Right renal pelvis (tissue), 4 donors: Measurements from ENCODE around the gene ZBTB1. TPM values are rescaled to one million over a fixed set of nuclear protein-coding genes. Genes with fewer than 3 reads are reported as not detected.
"Not testable (repeated sequence)": the region's sequence is repeated elsewhere in the genome, so short reads cannot be mapped to it uniquely, and the experiment has no call there.

Source experiments
- DNase-seq, 4 donors: peaks; one replicate each; pipeline ENCODE4 v3.0.0-alpha.2; 2013; ENCODE audit warnings: low read depth in 4 of 4, low spot score in 3 of 4, missing footprints in 1 of 4
- polyA plus RNA-seq, 4 donors: library from polyadenylated mRNA; unstranded; fragments of 120-200 nt; gene quantifications; one replicate each; pipeline ENCODE4 v1.2.1, GENCODE V29; 2013; ENCODE audit not compliant: insufficient read length in 4 of 4

The ZBTB1 gene
- polyA plus RNA-seq, 4 donors = 52.0 to 73.9 (median 65.8) TPM

DNA sequence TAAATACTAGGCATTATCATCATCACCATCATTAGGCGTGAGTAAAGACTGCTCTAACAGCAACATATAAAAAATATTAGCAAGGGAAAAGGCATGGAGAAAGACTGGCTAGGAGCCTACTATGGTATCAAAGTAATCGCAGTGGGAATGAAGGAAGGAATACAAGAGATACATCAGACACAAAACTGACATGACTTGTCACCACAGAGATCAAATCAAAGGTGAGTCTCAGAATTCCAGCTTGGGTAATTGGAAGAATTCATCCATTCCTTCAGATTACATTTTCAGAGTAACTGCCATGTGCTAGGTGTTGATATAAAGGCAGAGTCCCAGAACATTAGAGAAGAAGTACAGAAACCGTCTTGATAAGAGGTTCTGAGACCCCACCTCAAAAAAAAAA lies 11.1 kb upstream of the ZBTB1 start:
- no peak for DNase-seq

DNA sequence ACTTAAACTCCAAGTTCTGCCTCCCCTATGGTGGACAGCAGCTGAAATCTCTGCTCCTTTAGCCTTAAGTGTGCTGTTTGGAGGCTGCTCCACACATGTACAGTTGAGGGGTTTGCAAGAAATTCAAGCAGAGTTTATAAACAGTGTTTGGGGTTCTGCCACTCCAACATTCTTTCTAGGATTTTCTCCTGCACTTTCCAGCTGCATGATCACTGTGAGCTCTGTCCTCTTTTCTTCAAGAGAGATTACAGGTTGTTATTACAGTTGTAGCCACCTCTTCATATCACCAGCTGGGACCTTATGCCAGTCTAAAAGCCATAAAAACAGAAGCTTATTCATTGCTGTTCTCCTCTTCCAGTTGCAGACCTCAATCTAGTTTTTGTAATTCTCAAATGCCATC lies 9.3 kb upstream of the ZBTB1 start:
- no peak for DNase-seq

DNA sequence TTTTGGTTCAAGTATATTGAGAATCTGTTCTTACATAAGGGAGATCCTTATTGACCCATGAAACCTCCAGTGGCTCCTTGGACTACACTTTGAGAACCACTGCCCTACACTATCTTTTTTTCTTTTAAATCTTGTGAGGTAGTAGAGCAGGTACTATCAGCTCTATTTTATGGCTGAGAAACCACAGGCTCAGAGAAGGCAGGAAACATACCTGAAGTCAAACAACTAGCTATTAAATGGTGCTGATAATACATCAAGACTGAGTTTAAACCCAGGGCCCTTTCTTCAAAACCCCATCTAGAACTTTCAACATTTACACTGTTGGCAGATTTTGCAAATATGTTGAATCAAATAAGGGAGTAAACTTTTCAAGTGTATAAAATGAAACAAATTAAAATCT lies 7.8 kb upstream of the ZBTB1 start:
- DNase-seq = no peak

DNA sequence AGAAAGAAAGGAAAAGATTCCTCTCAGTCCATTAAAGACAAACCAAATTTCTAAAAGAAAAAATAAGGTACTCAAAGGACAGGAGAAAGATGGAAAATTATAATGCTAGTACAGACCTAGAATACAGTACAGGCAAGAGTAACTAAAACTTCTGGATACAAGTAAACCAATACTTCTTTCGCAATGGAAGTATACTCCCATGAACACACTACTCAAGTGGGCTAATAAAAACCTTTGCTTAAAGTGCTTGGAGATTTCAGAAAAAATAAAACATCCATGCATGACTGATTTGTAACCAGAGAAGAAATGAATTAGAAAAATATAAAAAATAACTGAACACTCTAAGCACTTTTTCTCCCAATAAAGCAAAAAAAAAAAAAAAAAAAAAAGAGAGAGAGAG lies 4.5 kb upstream of the ZBTB1 start:
- DNase-seq = no peak

DNA sequence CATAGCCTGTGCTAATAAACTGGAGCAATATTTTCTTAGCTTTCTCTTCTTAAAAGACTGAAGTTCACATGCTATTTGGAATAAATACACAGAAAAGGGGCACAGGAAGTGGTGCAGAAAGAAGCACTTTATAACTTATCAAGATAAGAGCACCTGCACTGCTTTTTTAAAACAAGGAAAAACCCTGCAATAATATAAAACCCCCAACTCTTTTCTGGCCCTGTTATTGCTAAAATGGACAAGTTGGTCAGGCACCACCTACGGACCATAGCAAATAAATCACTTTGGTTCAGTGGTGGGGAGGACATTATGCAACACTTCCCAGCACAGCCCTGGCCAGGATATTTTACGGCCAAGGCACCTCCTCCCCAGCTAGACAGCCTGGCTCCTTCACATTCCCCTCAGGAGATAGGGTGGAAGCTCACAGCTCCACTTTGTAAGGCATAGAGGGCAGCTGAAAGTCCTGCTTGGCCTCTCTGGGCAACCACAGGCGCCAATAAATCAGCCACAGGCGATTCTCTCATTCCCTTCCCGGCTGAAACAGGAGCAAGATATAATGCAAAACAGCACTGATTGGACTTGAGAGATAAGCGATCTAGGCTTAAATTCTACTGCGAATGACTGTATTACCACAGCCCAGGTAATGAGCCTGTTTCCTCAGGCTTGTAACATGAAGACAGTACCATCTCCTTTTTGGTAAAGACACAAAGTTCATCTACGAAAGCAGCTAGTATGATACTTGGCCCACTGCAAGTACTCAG lies 3.0 kb upstream of the ZBTB1 start:
- DNase-seq = peak in 1 of 4 donors; percentile 40

DNA sequence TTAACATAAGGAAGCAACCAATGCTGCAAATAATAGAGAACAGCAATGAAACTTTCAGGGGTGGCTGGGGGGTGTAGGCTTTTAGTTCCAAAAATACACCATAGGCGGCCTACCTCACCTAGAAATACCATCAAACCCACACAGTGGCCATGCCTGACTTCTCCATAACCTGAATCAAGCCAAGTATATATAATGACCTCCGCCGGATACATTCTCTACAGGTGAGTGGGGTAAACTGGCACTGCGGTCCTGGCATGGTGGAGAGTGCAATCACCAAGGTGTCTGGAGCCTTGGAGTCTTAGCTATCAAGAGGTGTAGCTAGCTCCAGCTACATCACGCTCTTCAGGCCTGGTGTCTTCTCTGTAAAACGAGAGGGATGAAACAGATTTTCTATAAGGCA lies 2.1 kb upstream of the ZBTB1 start:
- DNase-seq = peak in 1 of 4 donors; percentile 3

DNA sequence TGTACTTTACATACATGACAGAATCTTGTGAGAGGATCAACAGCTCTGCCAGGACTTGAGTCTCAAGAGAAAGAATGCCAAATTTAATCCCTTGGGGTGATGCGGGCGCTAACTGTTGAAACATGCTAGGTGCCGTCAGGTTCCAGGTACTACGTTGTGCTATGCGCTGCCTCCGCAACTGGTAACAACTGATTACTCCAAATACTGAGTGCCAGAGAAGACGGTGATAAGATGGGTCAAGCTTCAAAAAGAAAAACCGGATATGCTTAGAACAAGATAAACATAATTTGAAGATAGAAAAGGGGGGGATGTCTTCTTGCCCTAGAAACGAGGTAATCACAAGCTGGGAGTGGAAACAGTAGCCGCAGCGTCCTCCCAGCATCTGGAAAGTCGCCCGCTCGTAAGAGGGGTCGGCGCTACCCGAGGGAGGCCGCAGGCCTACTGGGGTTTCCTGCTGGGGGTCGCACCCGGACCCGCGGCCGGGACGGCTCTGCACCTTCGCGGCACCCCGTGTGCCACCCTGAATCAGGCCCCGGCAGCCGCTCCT lies 1.6 kb upstream of the ZBTB1 start:
- DNase-seq = peak in 1 of 4 donors; percentile 17

DNA sequence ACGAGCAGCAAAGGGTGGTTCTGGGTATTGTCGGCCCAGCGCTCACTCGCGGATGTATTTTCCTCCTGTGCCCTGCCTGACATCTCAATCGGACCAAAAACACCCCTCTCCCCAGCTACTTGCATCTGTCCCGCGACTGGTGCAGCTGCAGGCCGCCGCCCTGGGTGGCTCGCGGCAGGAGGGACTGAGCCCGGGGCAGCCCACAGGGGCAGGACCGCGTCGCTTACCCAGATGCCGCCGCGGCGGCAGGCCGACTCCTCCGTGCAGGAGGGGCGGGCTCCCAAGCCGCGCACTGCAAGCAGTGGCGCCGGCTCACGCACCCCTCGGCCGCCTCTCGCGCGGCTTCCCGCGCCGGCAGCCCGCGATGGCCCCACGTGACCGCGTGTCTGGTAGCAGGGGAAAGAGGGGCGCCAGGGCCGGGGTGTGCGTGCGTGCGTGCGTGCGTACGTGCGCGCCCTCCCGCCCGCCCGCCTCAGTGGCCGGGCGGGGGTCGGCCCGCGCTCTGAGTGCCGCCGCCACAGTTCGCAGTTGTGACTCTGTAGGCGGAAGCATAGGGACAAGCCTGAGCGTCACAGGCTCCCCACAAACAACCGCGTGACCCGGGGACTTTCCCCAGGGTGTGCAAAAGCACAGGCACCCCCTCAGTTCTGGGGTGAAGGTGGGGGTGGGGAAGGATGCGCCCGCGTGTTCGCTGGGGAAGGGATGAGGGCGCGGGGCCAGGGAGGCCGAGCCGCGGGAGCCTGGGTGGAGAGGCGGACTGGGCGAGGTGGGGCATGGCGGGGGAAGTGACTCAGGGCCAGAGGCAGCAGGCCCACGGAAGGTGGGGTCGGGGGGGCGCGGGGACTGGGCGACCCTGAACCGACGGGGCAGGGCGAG lies 898 bp upstream of the ZBTB1 start, which contains the start of gene ZBTB25:
ZBTB25 (minus strand) TSS at position 405 of the 876 bp plus-strand sequence. CDS start 13,305 bp downstream, outside the sequence.
- peak; percentile 74 to 83 (median 79) for DNase-seq

DNA sequence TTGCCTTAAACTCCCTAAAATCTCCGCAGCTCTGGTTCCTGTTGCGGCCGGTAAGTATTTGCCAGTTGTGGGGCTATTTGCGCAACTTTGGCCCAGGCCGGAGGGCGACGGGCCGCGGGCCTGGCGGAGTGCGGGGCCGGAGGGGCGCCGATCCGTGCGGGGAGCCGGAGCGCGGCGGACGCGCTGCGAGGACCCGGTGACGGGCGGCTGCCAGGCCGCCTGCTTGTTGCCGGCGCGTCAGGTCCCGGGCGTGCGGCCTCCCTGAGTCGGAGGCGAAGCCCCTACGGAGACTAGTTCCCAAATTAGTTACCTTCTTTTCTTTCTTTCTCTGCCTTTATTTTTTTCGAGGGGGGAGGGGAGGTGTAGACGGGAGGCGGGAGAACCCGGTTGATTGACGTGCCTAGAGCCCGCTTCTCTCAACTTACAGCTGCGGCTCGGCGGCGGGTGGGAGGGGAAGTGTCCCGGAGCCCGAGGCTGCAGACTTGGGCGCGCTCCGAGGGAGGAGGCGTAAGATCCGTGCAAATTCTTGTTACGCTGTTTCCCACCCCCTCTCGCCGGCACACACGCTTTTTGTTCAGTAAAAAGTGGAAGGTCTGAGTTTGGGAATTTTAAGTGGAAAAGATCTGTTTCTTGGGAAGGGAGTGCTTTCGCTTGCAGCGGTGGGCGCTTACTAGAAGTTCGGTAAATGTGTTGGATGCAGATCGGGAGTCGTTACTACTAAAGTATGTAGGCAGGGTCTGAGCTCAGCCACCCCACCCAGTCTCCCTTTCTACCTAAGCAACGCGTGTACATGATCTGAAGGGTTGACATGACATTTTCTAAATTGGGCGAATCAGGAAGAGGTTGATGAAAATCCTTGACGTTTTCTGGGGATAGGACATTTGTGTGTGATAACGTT lies 576 bp downstream of the ZBTB1 start:
- DNase-seq = peak; percentile 81 to 89 (median 86)

DNA sequence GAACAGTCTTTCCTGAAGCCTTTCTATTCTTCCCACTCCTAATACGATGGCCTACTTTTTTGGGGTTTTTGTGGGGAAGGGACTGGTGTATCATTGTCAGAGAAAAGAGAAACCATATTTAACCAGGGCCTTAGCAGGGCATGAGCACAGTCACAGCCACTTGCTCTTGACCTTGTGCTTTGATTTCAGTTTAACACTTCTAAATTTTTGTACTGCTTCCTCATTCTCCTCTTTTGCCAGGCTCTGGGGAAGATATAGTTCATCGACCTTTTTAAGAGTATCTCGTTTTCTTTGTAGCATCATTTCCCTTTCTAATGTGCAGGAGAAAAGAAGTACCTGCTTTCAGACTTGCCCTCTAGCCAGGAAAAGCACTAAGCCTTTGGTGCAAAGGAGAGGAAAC lies 2.2 kb downstream of the ZBTB1 start:
- DNase-seq = no peak

DNA sequence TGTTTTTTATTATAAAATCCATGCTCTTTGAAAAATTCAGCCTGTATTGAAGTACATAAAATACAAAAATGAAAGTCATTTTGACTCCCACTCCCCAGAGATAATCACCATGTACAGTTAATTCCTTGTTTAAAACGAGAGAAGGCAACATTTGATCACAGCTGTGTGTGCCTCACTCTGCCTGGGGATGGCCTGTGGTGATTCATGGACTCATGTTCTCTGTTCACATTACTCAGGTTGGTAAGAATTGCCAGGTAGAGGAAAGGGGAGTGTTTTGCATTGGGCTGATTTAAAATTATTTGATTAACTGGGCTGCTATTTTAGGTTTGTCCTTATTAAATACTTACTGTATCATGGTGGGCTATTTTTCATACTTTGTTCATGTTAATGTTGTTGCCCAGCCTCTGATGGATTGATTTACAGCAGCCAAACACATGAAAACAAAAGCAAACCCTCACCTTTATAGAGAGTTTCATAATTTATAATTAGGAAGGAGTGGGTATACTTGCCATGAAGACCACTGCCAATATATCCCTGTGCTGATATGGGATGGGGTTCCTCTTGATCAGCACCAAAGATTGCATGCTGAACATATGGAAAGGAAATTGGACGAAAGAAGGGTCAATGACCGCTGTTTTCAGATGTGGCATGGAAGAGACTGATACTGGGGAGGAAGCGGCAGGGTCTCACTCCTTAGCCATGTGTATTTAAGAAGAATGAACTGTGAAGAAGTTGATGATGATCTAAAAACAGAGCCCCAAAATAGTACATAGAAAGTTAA lies 3.0 kb downstream of the ZBTB1 start:
- DNase-seq = no peak

DNA sequence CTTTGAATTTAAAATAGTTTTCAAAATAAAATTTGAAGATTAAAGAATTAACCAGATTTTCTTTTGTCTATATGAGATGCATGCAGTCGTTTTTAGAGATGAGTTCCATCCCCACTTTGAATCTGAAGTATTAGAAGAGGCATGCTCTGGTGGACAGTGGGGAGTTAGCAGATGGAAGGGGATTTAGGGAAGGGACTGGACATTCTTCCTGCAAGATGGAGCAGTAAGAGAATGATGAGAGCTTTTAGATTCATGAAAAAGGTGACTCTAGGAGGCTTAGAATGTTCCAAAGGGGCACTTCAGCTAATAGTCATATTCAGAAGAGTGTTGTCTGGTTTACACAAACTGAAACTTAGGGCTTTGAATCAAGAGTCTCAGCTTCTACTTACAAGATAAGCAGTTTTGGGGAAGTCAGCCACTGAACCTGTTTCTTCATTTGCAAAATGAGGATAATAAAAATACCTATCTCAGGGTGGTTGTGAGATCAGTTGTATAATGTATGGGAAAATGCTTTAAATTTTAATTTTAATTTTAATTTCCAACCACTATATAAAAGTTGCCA lies 3.7 kb downstream of the ZBTB1 start:
- DNase-seq = no peak

DNA sequence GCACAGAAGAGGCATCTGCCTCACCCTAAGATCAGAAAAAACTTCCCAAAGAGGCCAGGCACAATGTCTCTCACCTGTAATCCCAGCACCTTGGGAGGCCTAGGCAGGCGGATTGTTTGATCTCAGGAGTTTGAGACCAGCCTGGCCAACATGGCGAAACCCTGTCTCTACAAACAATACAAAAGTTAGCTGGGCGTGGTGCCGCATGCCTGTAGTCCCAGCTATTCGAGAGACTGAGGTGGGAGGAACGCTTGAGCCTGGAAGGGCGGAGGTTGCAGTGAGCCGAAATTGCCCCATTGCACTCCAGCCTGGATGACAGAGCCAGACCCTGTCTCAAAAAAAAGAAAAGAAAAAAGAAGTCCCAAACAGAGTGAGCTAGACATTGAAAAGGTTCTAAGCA lies 4.5 kb downstream of the ZBTB1 start:
- DNase-seq = no peak

DNA sequence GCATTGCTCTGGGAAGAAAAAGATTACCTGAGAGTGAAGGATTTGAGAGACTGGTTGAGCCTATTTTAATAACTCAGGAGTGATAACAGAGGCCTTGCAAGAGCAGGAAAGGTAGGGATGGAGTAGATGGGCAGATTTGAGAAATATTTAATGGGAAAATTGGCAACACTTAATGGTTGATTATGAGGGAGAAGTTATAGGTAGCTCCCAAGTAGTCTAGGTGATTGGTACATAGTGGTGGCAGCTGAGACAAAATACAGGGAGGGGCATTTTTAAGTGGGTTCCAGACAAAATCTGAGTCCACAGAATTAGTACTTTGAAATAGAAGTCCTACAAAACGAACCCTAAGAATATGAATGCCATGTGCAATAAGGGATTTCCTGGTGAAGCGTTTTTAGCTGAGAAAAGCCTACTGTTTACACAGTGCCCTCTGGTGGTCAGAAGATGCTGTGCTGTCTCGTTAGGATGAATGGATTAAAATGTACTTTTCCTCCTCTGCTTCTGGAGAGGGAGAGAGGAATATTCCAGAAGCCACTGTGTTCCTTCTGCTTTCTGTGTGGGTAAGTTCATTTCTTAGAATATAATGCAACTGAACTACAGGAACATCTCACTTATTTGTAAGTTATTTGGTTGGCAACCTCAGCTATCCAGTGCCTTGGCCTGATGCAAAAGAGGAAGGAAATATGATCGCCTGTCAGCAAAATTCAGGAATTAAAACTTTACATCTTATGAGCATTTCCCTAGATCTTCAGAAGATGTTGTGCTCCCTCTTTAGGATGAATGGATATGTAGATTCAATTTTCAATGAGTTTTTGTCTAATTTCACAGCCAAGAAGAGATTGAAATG lies 6.5 kb downstream of the ZBTB1 start:
- peak in 3 of 4 donors; percentile 57 to 63 (median 59) for DNase-seq

DNA sequence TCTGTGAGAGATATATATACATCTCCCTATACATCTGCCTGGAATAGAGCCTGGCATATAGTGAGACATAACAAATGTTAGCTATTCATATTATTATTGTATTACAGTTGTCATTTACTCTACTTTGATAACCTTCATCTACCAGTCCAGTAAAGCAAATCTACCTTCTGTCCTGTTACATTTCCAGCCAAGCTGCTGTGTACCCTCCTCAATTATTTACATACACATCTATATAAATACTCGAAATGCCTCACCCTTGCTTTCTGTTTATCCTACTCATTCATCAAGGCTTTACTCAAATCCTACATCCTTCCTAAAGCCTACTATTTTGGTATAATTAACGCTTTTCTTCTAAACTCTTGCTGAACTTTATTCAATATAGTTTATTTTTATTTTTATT lies 8.7 kb downstream of the ZBTB1 start:
- DNase-seq = no peak

DNA sequence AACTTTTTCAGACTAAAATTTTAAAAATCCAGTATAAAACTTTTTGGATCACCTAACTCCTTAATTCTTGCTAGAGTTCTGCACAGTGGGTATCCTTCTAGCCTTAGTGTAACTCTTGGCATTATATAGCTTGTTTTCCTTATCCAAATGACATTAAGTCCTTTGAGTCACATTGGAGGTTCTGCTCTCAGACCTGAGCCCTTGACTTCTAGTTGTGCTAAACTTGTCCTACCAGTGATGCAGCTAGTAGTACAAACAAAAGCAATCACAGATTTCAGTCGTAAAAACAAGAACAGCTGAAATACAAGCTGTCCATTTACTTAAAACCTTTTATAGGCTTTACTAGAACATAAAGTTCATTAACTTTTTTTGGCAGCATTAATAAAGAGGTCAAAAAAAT lies 10.5 kb downstream of the ZBTB1 start:
- no peak for DNase-seq

DNA sequence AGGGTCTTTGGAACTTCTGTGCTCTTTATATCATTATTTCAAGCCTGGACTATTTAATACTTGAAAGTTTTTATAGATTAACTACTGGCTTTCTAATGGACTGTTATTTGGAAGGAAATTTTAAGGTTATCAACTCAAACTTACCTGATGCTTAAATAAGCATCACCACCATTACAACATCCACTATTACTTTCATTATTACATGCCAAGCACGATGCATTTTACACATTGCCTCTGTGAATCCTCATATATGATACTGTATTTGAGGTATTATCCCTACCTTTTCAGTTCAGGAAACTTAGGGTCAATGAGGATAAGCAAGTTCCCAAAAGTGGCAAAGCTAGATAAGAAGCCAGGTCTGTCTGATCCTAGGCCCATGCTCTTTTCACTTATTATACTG lies 12.4 kb downstream of the ZBTB1 start:
- no peak for DNase-seq

DNA sequence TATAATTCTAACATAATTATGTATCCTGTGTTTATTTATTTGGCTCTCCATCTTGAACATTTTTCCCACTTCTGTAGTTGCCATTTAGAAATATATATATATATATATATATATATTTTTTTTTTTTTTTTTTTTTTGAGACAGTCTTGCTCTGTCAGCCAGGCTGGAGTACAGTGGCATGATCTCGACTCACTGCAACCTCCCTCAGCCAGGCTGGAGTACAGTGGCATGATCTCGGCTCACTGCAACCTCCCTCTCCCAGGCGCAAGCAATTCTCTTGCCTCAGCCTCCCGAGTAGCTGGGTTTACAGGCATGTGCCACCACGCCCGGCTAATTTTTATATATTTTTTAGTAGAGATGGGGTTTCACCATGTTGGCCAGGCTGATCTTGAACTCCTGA lies 13.1 kb downstream of the ZBTB1 start:
- DNase-seq = not testable (repeated sequence)
